ENCODE results near the gene TSN.
"Not testable (repeated sequence)": the region's sequence is repeated elsewhere in the genome, so short reads cannot be mapped to it uniquely, and the experiment has no call there.

Gene TSN

DNA sequence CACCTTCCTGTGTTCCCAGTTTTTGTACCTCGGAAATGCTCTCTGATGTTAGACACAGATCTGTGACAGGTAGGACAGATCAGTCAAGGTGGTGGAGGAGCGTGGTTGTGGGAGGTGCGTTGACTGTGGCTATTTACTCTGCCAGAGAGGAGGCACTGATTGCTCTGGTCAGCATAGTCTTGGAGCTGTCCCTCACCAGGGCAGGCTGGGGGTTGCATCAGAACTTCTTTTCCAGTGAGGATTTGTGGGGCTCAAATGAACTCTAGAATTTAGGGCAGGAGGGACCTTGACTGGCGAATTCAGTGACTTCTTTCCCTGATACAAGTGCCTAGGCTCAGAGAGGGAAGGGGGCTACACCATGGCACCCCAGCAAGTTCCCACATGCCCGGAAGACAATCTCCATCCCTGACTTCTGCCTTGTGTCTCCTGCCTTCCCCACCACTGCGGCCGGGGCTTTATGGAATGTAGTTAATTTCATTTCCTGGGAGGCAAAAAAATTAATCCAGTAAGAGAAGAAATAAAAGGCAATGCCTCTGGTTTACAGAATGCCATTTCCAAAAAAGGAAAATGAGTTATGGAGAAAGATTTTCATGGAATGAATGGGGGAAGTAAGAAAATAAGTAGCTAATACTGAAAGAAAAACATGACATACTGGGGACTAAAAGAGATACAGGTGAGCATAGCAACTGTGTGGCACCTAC lies 44.8 kb upstream of the TSN start:
- no peak for DNase-seq
- Histone ChIP-seq H3K9me3 (ENCODE audit: severe bottlenecking) (no peaks in the 10 kb centered on the region), H3K27me3 (ENCODE audit: insufficient read depth, low read depth, severe bottlenecking) (no peaks in the 10 kb centered on the region), H3K27ac (no peak overlapping the region), H3K4me3 (ENCODE audit: low read depth, low read length) (no peak overlapping the region), H3K36me3 (no peaks in the 10 kb centered on the region)
- TF ChIP-seq, protein P1, sequence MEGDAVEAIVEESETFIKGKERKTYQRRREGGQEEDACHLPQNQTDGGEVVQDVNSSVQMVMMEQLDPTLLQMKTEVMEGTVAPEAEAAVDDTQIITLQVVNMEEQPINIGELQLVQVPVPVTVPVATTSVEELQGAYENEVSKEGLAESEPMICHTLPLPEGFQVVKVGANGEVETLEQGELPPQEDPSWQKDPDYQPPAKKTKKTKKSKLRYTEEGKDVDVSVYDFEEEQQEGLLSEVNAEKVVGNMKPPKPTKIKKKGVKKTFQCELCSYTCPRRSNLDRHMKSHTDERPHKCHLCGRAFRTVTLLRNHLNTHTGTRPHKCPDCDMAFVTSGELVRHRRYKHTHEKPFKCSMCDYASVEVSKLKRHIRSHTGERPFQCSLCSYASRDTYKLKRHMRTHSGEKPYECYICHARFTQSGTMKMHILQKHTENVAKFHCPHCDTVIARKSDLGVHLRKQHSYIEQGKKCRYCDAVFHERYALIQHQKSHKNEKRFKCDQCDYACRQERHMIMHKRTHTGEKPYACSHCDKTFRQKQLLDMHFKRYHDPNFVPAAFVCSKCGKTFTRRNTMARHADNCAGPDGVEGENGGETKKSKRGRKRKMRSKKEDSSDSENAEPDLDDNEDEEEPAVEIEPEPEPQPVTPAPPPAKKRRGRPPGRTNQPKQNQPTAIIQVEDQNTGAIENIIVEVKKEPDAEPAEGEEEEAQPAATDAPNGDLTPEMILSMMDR (IDR thresholded peaks at IDR 0.05; ENCODE audit: low read depth, low read length), result no peak

DNA sequence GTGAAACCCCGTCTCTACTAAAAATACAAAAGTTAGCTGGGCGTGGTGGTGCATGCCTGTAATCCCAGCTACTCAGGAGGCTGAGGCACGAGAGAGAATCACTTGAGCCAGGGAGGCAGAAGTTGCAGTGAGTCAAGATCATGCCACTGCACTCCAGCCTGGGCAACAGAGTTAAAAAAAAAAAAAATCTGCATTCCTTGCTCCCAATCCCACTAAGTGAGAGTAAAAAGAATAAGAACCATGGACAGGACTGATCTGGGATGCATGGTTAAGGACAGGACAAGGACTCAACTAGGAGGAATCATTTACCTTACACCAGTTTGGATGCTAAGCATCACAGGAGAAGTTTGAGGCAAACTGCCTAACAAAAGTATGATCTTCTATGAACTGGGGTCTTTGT lies 44.0 kb upstream of the TSN start:
- not testable (repeated sequence) for DNase-seq; H3K27me3 ChIP-seq (ENCODE audit: insufficient read depth, low read depth, severe bottlenecking); H3K27ac ChIP-seq; H3K9me3 ChIP-seq (ENCODE audit: severe bottlenecking); H3K4me3 ChIP-seq (ENCODE audit: low read depth, low read length); H3K36me3 ChIP-seq

DNA sequence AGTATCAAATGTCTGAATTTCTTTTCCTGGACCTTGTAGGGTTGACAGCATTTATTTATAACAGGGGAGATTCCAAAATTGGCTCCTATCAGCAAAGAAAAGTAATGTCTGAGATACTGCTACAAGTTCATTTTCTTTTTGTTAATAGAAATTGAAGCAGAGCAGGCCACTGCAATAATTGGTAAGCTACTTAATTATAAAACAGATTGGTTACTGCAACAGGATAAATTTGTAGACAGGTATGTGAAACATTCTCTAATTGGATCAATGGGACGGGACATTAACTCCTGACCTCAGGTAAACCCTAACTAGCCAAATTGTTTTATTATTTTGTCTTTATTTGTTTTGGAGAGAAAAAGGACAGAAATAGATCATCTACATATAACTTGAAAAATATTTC lies 39.3 kb upstream of the TSN start:
- TF ChIP-seq, protein P1 (IDR thresholded peaks at IDR 0.05; ENCODE audit: low read depth, low read length), result no peak
- Histone ChIP-seq H3K27ac (no peak overlapping the region), H3K4me3 (ENCODE audit: low read depth, low read length) (no peak overlapping the region), H3K27me3 (ENCODE audit: insufficient read depth, low read depth, severe bottlenecking) (no peaks in the 10 kb centered on the region), H3K36me3 (no peaks in the 10 kb centered on the region), H3K9me3 (ENCODE audit: severe bottlenecking) (no peaks in the 10 kb centered on the region)
- no peak for DNase-seq

DNA sequence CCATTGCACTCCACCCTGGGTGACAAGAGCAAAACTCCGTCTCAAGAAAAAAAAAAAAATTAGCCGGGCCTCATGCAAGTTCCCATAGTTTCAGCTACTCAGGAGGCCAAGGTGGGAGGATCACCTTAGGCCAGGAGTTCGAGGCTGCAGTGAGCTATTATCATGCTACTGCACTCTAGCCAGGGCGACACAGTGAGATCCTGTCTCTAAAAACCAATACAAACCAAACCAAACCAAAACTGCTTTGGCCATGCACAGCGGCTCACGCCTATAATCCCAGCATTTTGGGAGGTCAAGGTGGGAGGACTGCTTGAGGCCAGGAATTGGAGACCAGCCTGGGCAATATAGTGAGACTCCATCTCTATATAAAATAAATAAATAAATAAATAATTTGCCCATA lies 37.9 kb upstream of the TSN start:
- no peak overlapping the region for H3K27ac ChIP-seq
- no peaks in the 10 kb centered on the region for H3K9me3 ChIP-seq (ENCODE audit: severe bottlenecking)
- no peak overlapping the region for H3K4me3 ChIP-seq (ENCODE audit: low read depth, low read length)
- no peak for DNase-seq
- no peaks in the 10 kb centered on the region for H3K36me3 ChIP-seq
- no peaks in the 10 kb centered on the region for H3K27me3 ChIP-seq (ENCODE audit: insufficient read depth, low read depth, severe bottlenecking)
- TF ChIP-seq, protein P1 (IDR thresholded peaks at IDR 0.05; ENCODE audit: low read depth, low read length), result no peak

DNA sequence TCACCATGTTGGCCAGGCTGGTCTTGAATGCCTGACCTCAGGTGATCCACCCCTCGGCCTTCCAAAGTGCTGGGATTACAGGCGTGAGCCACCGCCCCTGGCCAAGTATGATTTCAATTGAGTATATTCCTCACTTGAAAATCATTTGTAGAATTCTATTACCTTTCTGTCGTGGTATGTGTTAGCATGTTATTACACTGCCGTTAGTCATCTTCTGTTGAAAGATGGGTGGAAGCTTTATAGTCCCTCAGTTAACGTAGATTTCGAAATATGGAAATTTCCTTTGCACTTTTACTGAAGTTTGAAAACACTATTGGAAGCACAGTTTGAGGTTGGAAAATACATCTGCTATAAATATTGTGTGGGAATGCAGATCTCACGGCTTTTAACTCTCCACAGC lies 33.5 kb upstream of the TSN start:
- no peak overlapping the region for H3K27ac ChIP-seq
- H3K27me3 ChIP-seq (ENCODE audit: insufficient read depth, low read depth, severe bottlenecking), result no peaks in the 10 kb centered on the region
- TF ChIP-seq, protein P1 (IDR thresholded peaks at IDR 0.05; ENCODE audit: low read depth, low read length), result no peak
- H3K4me3 ChIP-seq (ENCODE audit: low read depth, low read length), result no peak overlapping the region
- H3K9me3 ChIP-seq (ENCODE audit: severe bottlenecking), result no peaks in the 10 kb centered on the region
- H3K36me3 ChIP-seq, result peaks cover 7% of the 10 kb centered on the region
- no peak for DNase-seq

DNA sequence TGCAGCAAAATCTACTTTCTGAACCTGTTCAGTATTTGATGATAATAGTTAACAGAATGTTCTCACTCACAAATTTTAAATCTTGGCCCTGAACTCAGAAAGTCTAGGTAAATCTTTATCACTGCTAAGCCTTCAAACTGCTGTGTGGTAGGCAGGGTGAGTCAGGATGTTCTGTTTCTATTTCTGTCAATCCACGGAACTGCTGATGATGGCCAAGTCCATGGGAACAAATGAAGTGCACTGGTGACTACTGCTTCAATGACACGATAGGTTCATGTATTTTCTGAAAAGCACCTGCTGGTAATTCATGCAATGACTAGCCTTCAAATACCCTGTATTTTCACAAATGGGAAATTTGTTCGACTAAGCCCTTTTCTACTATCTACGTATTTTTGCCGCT lies 33.0 kb upstream of the TSN start:
- Histone ChIP-seq H3K36me3 (peaks cover 12% of the 10 kb centered on the region), H3K27ac (no peak overlapping the region), H3K9me3 (ENCODE audit: severe bottlenecking) (no peaks in the 10 kb centered on the region), H3K4me3 (ENCODE audit: low read depth, low read length) (no peak overlapping the region), H3K27me3 (ENCODE audit: insufficient read depth, low read depth, severe bottlenecking) (no peaks in the 10 kb centered on the region)
- DNase-seq, result no peak
- TF ChIP-seq, protein P1 (IDR thresholded peaks at IDR 0.05; ENCODE audit: low read depth, low read length), result no peak
